ENCODE results near the gene ZFP1. TPM values are rescaled to one million over a fixed set of nuclear protein-coding genes. Genes with fewer than 3 reads are reported as not detected.

ZFP1 gene
- total and polyA plus RNA-seq, 2 of the 4 experiments (the other 2 are of a cell fraction), result 3.8 to 16.0 TPM

- H3K79me1 ChIP-seq (ENCODE audit: low read depth in 1 of 2, low read length in 2 of 2), result no peaks in the 10 kb centered on the region
- no peaks in the 10 kb centered on the region for H3K27me3 ChIP-seq (ENCODE audit: control insufficient read depth, insufficient read depth, low read length)
- in situ Hi-C loops (cut with MboI; ENCODE audit: low sequenced_read_pairs), result no loop called here
- ChIA-PET CTCF (no interaction called here), POLR2A (ENCODE audit: unreplicated experiment) (no interaction called here)
- no peak overlapping the region for H4K5ac ChIP-seq (ENCODE audit: low read depth, low read length)
- no peaks in the 10 kb centered on the region for H3K9me1 ChIP-seq (ENCODE audit: insufficient read depth, low read length)
- no peak overlapping the region for H3K14ac ChIP-seq (replicated peaks; ENCODE audit: low read depth, low read length)
- no peaks in the 10 kb centered on the region for H3K36me3 ChIP-seq (ENCODE audit: control insufficient read depth, insufficient read depth, low read length)
- H2BK20ac ChIP-seq (ENCODE audit: low read depth, low read length), result no peak overlapping the region
- dilution Hi-C loops (cut with HindIII; ENCODE audit: low sequenced_read_pairs, unreplicated experiment), result no loop called here
- no peak overlapping the region for H4K8ac ChIP-seq (ENCODE audit: low read depth in 2 of 2, low read length in 2 of 2)
- peaks cover 41% of the 10 kb centered on the region for H3K9me3 ChIP-seq (ENCODE audit: control insufficient read depth, insufficient read depth, low read length)
- no peaks in the 10 kb centered on the region for H3K4me1 ChIP-seq (ENCODE audit: control insufficient read depth, insufficient read depth, low read length)
- H3K27ac ChIP-seq (ENCODE audit: insufficient read depth, low read length), result no peak overlapping the region
- no peak overlapping the region for H3K4me2 ChIP-seq (ENCODE audit: low read depth, low read length)
- H2BK5ac ChIP-seq (ENCODE audit: low read depth, low read length, poor library complexity, severe bottlenecking), result no peak overlapping the region
- no peaks in the 10 kb centered on the region for H4K20me1 ChIP-seq (ENCODE audit: insufficient read depth, low read length)
- intact Hi-C loops (cut with micrococcal nuclease), result no loop called here
- no CpG with 5 or more reads among the region's 2 CpGs for whole genome bisulfite sequencing, 2 experiments (ENCODE audit: extremely low coverage in 2 of 2, insufficient read length in 1 of 2)
- H3K9ac ChIP-seq (ENCODE audit: low read depth, low read length), result no peak overlapping the region
- H2AFZ ChIP-seq (replicated peaks; ENCODE audit: low read length, poor library complexity), result no peak overlapping the region
- TF ChIP-seq ELK1 (IDR thresholded peaks at IDR 0.05; ENCODE audit: borderline replicate concordance, low read depth, low read length) (no peak), MAZ (IDR thresholded peaks at IDR 0.05; ENCODE audit: borderline replicate concordance, low read depth, low read length) (no peak), POLR2A (IDR thresholded peaks at IDR 0.05; ENCODE audit: low read depth, low read length) (no peak), SMC3 (IDR thresholded peaks at IDR 0.05; ENCODE audit: low read depth, low read length) (no peak), RFX5 (IDR thresholded peaks at IDR 0.05; ENCODE audit: low read depth, low read length) (no peak), RCOR1 (IDR thresholded peaks at IDR 0.05; ENCODE audit: insufficient replicate concordance, low read length) (no peak), BHLHE40 (IDR thresholded peaks at IDR 0.05; ENCODE audit: low read depth, low read length) (no peak), RAD21 (IDR thresholded peaks at IDR 0.05; ENCODE audit: low read length) (no peak), NFE2L2 (IDR thresholded peaks at IDR 0.05; ENCODE audit: low read depth, low read length) (no peak), CEBPB (IDR thresholded peaks at IDR 0.05; ENCODE audit: low read depth, low read length) (no peak)
- TF ChIP-seq, protein P1, sequence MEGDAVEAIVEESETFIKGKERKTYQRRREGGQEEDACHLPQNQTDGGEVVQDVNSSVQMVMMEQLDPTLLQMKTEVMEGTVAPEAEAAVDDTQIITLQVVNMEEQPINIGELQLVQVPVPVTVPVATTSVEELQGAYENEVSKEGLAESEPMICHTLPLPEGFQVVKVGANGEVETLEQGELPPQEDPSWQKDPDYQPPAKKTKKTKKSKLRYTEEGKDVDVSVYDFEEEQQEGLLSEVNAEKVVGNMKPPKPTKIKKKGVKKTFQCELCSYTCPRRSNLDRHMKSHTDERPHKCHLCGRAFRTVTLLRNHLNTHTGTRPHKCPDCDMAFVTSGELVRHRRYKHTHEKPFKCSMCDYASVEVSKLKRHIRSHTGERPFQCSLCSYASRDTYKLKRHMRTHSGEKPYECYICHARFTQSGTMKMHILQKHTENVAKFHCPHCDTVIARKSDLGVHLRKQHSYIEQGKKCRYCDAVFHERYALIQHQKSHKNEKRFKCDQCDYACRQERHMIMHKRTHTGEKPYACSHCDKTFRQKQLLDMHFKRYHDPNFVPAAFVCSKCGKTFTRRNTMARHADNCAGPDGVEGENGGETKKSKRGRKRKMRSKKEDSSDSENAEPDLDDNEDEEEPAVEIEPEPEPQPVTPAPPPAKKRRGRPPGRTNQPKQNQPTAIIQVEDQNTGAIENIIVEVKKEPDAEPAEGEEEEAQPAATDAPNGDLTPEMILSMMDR (conservative IDR thresholded peaks at IDR 0.05; ENCODE audit: low read depth, low read length), result no peak
- TF ChIP-seq, protein P2, sequence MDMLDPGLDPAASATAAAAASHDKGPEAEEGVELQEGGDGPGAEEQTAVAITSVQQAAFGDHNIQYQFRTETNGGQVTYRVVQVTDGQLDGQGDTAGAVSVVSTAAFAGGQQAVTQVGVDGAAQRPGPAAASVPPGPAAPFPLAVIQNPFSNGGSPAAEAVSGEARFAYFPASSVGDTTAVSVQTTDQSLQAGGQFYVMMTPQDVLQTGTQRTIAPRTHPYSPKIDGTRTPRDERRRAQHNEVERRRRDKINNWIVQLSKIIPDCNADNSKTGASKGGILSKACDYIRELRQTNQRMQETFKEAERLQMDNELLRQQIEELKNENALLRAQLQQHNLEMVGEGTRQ (IDR thresholded peaks at IDR 0.05; ENCODE audit: low read depth, low read length), result no peak
- H3K4ac ChIP-seq (ENCODE audit: low read depth, low read length), result no peak overlapping the region
- DNase-seq, result no peak
- H3K18ac ChIP-seq (ENCODE audit: low read depth, low read length), result no peak overlapping the region
- H4K91ac ChIP-seq (ENCODE audit: insufficient read depth, low read depth, low read length), result no peak overlapping the region
- H2AK9ac ChIP-seq (replicated peaks; ENCODE audit: low read depth, low read length, poor library complexity), result no peak overlapping the region
- H3K4me3 ChIP-seq (ENCODE audit: insufficient read depth, low read depth, low read length), result no peak overlapping the region
- no peak overlapping the region for H3K56ac ChIP-seq (ENCODE audit: extremely low read depth, insufficient read depth, low read length)
- H2BK15ac ChIP-seq (ENCODE audit: low read depth, low read length), result no peak overlapping the region
- ATAC-seq (ENCODE audit: low read depth), result no peak
- H2BK120ac ChIP-seq (ENCODE audit: low read depth, low read length), result no peak overlapping the region
- no TSS peak for BruUV-seq (replicated peaks)
- H3K23ac ChIP-seq (ENCODE audit: low read depth, low read length), result no peak overlapping the region
- no peak overlapping the region for H2AK5ac ChIP-seq (ENCODE audit: low read depth, low read length)
Observed at GRCh38 chr16:75176926-75177325, 28.6 kb downstream of the ZFP1 start.

Data from IMR-90 (cell line).